Measurements from ENCODE around the gene PSORS1C2. TPM values are rescaled to one million over a fixed set of nuclear protein-coding genes. Genes with fewer than 3 reads are reported as not detected.

The PSORS1C2 gene
- total RNA-seq, 4 donors from 2014 or later = not detected

DNA sequence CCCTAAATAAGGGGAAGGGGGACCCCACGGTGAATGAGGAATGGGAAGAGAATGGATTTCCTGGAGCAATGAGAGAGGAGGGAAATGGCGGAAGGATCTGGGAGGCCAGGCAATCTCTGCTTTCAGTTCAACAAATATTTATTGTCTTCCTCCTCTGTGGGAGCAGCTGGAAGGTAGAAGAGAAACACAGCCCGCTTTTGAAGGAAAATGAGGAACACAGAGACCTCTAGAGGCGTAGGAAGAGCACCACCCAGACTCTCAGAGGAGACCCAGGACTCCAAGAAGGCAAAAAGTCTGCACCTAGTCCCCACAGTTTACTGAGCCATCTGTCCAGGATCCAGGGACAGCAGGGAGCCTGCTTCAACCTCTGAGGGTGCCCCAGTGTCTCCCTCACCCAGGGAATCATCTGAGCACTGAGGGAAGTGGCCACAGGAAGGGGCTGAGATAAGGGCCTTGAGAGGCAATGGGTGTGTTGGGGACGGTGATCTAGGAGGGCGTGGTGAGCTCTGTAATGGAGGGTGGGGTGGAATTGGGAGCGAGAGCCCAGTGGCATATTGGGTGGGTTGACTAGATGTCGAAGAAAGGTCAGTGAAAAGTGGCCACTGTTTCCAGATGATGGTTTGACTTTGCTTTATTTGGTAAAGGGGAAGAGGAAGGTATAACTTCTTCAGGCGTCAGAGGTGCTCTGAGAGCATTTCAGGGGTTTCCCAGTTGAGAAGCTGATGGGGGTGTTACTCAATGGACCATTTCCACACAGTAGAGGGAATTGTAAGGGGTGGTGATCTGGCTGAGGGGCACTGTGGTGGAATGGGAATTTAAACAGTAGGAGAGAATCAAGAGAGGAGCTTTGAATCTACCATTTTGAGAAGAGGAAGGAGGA lies 23.7 kb downstream of the PSORS1C2 start:
- DNase-seq (ENCODE audit: extremely low spot score) = no peak
- peak overlapping the region; percentile 62 to 79 (median 71) for H3K27ac ChIP-seq (replicated peaks in 1 of 4)
- no peaks in the 10 kb centered on the region for H3K36me3 ChIP-seq
- intact Hi-C loops (cut with DNase I) = no loop called here
- H3K9me3 ChIP-seq = no peaks in the 10 kb centered on the region
- 75% methylated on average over 9 of the region's 9 CpGs for WGBS
- peak overlapping the region; percentile 25 to 51 (median 36) for H3K4me3 ChIP-seq
- no peaks in the 10 kb centered on the region for H3K27me3 ChIP-seq
- TF ChIP-seq EP300 (IDR thresholded peaks at IDR 0.05) = no peak
- TF ChIP-seq POLR2A (IDR thresholded peaks at IDR 0.05; ENCODE audit: low read depth) = no peak
- TF ChIP-seq POLR2AphosphoS5 (IDR thresholded peaks at IDR 0.05) = no peak
- TF ChIP-seq, protein P1, sequence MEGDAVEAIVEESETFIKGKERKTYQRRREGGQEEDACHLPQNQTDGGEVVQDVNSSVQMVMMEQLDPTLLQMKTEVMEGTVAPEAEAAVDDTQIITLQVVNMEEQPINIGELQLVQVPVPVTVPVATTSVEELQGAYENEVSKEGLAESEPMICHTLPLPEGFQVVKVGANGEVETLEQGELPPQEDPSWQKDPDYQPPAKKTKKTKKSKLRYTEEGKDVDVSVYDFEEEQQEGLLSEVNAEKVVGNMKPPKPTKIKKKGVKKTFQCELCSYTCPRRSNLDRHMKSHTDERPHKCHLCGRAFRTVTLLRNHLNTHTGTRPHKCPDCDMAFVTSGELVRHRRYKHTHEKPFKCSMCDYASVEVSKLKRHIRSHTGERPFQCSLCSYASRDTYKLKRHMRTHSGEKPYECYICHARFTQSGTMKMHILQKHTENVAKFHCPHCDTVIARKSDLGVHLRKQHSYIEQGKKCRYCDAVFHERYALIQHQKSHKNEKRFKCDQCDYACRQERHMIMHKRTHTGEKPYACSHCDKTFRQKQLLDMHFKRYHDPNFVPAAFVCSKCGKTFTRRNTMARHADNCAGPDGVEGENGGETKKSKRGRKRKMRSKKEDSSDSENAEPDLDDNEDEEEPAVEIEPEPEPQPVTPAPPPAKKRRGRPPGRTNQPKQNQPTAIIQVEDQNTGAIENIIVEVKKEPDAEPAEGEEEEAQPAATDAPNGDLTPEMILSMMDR (IDR thresholded peaks at IDR 0.05) = no peak
- H3K4me1 ChIP-seq = peaks cover 36 to 50% (median 42%) of the 10 kb centered on the region in 4 donors

DNA sequence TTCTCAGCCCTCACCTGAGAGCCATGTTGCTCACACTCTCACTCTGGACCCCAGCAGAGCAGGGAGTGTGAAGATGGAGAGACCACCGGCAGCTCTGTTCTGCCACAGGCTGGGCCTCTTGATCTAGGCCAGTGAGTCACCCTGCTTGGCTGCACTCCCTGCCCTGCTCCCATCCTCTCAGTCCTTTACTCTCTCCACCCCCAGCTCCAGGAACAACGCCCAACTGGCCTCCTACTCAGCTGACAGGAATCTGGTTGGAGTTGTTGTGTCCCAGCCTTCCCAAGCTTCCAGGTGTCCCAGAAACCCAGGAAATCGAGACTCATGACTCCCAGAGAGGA lies 24.4 kb downstream of the PSORS1C2 start, which contains the start of gene PSORS1C1:
TSS of gene PSORS1C1 (plus strand) at position 260 of the 338 bp plus-strand sequence. CDS start 14,833 bp downstream, outside the sequence.
- WGBS = 14% methylated on average over 3 of the region's 3 CpGs
- peak within 1 kb of the TSS; percentile 62 to 79 (median 71) for H3K27ac ChIP-seq (replicated peaks in 1 of 4)

DNA sequence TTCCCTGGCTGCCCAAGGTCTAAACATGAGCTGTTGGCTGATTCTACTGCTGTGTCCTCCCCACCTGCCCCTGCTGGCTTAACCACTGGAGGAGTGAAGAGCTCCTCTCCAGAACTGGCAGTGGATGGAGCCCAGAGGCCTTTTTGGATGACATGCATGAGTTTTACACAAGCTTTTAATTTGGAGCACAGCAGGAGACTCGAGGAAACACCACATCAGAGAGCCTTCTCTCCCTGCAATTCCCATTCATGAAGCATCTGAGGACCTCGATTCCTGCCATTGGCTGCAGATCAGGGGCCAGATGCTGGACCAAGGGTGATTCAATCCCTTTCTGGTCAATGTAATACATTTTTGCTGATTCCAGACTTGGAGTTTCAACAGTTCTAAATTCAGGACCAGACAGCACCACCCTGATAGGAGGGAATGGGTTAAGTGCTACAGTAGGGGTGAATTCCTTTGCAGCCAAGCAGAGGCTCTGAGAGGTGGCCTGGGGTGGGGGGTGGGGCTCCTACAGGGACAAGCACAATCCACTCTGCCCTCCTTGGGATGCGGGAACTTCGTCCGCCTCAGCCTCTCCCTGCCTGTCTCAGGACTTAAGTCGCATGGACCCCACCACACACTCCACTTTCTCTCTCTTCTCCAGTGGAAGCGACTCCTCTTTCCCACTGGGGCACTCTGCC lies 24.9 kb downstream of the PSORS1C2 start:
- Histone ChIP-seq H3K9me3 (no peaks in the 10 kb centered on the region), H3K27ac (replicated peaks in 1 of 4) (peak overlapping the region; percentile 62 to 79 (median 71)), H3K4me1 (peaks cover 36 to 50% (median 42%) of the 10 kb centered on the region in 4 donors), H3K4me3 (peak overlapping the region in 1 of 4 donors; percentile 38), H3K36me3 (no peaks in the 10 kb centered on the region), H3K27me3 (peaks cover 0 to 3% (median 0%) of the 10 kb centered on the region in 4 donors)
- TF ChIP-seq POLR2AphosphoS5 (IDR thresholded peaks at IDR 0.05) (no peak), EP300 (IDR thresholded peaks at IDR 0.05) (no peak), POLR2A (IDR thresholded peaks at IDR 0.05; ENCODE audit: low read depth) (no peak)
- TF ChIP-seq, protein P1 (IDR thresholded peaks at IDR 0.05) = no peak
- no peak for DNase-seq (ENCODE audit: extremely low spot score)
- intact Hi-C loops (cut with DNase I) = no loop called here
- 82% methylated on average over 7 of the region's 7 CpGs for WGBS

More for the DNA sequence above, 24.4 kb downstream of the PSORS1C2 start, which contains the start of gene PSORS1C1:
- DNase-seq (ENCODE audit: extremely low spot score) = peak; percentile 94
- Histone ChIP-seq H3K27me3 (no peaks in the 10 kb centered on the region), H3K9me3 (no peaks in the 10 kb centered on the region), H3K36me3 (no peaks in the 10 kb centered on the region), H3K4me3 (peak within 1 kb of the TSS; percentile 25 to 51 (median 36)), H3K4me1 (peaks cover 36 to 50% (median 42%) of the 10 kb centered on the region in 4 donors)
- intact Hi-C loops (cut with DNase I) = no loop called here
- TF ChIP-seq POLR2AphosphoS5 (IDR thresholded peaks at IDR 0.05) (peak; percentile 66 to 71), EP300 (IDR thresholded peaks at IDR 0.05) (no peak)

DNA sequence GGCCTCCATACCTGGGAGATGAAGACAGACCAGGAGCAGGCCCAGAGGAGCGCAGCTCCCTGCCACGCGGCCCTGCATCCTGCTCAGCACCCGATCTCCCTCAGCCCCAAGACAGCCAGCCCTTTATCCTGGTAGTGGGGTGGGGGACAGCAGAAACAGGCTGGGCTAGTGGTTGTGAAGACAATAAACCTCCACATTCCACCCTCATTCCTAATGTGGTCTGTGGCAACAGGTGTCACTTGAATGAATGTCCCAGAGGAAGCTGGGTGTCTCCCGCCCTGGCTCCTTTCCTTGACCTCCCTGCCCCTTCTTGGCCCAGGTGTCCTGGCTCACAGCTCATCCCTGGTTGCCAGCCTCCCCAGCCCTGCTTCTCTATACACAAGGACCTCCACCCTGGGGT lies 26.4 kb downstream of the PSORS1C2 start, which contains the start of gene C6orf15:
TSS of gene C6orf15 (minus strand) at position 98 of the 400 bp plus-strand sequence. CDS start at position 78, 20 bp downstream.
- H3K9me3 ChIP-seq = no peaks in the 10 kb centered on the region
- 91% methylated on average over 5 of the region's 5 CpGs for WGBS
- no peak within 1 kb of the TSS for H3K4me3 ChIP-seq
- no peak for DNase-seq (ENCODE audit: extremely low spot score)
- H3K36me3 ChIP-seq = no peaks in the 10 kb centered on the region
- no peak within 1 kb of the TSS for H3K27ac ChIP-seq (replicated peaks in 1 of 4)
- peaks cover 0 to 7% (median 0%) of the 10 kb centered on the region in 4 donors for H3K27me3 ChIP-seq
- H3K4me1 ChIP-seq = peaks cover 34 to 40% (median 37%) of the 10 kb centered on the region in 4 donors
- intact Hi-C loops (cut with DNase I) = no loop called here
- TF ChIP-seq POLR2A (IDR thresholded peaks at IDR 0.05; ENCODE audit: low read depth) = no peak
- TF ChIP-seq, protein P1 (IDR thresholded peaks at IDR 0.05) = no peak
- no peak for TF ChIP-seq EP300 (IDR thresholded peaks at IDR 0.05)
- TF ChIP-seq POLR2AphosphoS5 (IDR thresholded peaks at IDR 0.05) = no peak

DNA sequence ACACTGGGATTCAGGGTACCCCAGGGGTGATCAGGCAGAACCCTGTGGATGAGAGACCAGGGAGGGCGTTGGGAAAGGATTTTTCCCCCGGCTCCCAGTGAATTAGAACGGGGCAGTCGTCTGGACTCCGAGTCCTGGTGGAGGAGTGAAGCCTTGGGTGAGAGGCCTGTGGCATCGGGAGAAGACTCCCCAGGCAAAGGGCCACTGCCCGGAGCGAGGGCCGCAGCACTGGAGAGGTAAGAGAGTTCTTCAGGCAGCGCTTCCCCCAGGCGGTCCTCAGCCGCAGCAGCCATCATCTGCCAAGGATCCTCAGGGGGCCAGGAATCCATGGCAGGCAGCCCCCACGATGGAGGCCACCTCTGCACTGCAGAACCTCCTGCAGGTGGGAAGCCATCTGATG lies 27.2 kb downstream of the PSORS1C2 start:
- no peak for TF ChIP-seq POLR2AphosphoS5 (IDR thresholded peaks at IDR 0.05)
- H3K4me1 ChIP-seq = peaks cover 27 to 33% (median 32%) of the 10 kb centered on the region in 4 donors
- H3K27me3 ChIP-seq = peaks cover 0 to 7% (median 0%) of the 10 kb centered on the region in 4 donors
- H3K36me3 ChIP-seq = no peaks in the 10 kb centered on the region
- H3K9me3 ChIP-seq = no peaks in the 10 kb centered on the region
- no peak for DNase-seq (ENCODE audit: extremely low spot score)
- H3K27ac ChIP-seq (replicated peaks in 1 of 4) = no peak overlapping the region
- H3K4me3 ChIP-seq = no peak overlapping the region
- 100% methylated on average over 9 of the region's 13 CpGs for WGBS
- intact Hi-C loops (cut with DNase I) = no loop called here

All from esophagus muscularis mucosa (tissue), 4 donors.